Keratinocyte (primary cell): ENCODE data around the gene SIDT2. TPM values are rescaled to one million over a fixed set of nuclear protein-coding genes. Genes with fewer than 3 reads are reported as not detected.
A peak's percentile ranks its signal among the peaks of the same experiment; 100 is the strongest.

Experiments used
- DNase-seq: peaks from one replicate; pipeline ENCODE4 v3.0.0-alpha.2; 2011; ENCODE audit warnings: low read depth, missing footprints, low spot score
- FAIRE-seq: peaks from 2 replicates; lab custom pipeline; 2011; peaks lifted over from hg19 to GRCh38; lab: Jason Lieb, UNC
- H2AFZ ChIP-seq: 2 replicates; pipeline ENCODE4 v1.6.0; 2012; ENCODE audit warnings: low read length, control low read depth, inconsistent platforms; ENCODE audit not compliant: control insufficient read depth
- H3K27ac ChIP-seq: 2 replicates; pipeline ENCODE4 v1.5.1; 2011; ENCODE audit warnings: low read length; ENCODE audit not compliant: control insufficient read depth, insufficient read depth
- H3K27me3 ChIP-seq: 3 replicates; pipeline ENCODE4 v1.6.0; 2011; ENCODE audit warnings: low read length; ENCODE audit not compliant: control insufficient read depth, insufficient read depth; ENCODE audit errors: extremely low read depth
- H3K36me3 ChIP-seq, 2 experiments: 2 replicates in 1 of 2; 3 replicates in 1 of 2; pipeline ENCODE4 v1.5.1; 2011; ENCODE audit warnings: low read length in 2 of 2, mild to moderate bottlenecking in 1 of 2; ENCODE audit not compliant: control insufficient read depth in 2 of 2, insufficient read depth in 2 of 2; ENCODE audit errors: extremely low read depth in 1 of 2
- H3K4me1 ChIP-seq: 3 replicates; pipeline ENCODE4 v1.5.1; 2011; ENCODE audit warnings: low read length; ENCODE audit not compliant: control insufficient read depth, insufficient read depth; ENCODE audit errors: extremely low read depth
- H3K4me2 ChIP-seq: 3 replicates; pipeline ENCODE4 v1.6.0; 2011; ENCODE audit warnings: low read depth, low read length; ENCODE audit not compliant: control insufficient read depth, insufficient read depth; ENCODE audit errors: extremely low read depth
- H3K4me3 ChIP-seq, 3 experiments: fragments of 200-600 bp in 1 of 3; sonication (generic) in 1 of 3; 2 replicates in 2 of 3; 3 replicates in 1 of 3; pipeline ENCODE4 v1.5.1; 2011 to 2016; ENCODE audit warnings: low read length in 3 of 3, mild to moderate bottlenecking in 3 of 3, control low read depth in 2 of 3, inconsistent platforms in 1 of 3, low read depth in 1 of 3, mixed read lengths in 1 of 3, mixed run types in 1 of 3, moderate library complexity in 1 of 3; ENCODE audit not compliant: control insufficient read depth in 2 of 3, insufficient read depth in 2 of 3; ENCODE audit errors: extremely low read depth in 1 of 3
- H3K79me2 ChIP-seq: 2 replicates; pipeline ENCODE4 v1.6.0; 2012; ENCODE audit warnings: low read length; ENCODE audit not compliant: control insufficient read depth, insufficient read depth
- H3K9ac ChIP-seq: 3 replicates; pipeline ENCODE4 v1.6.0; 2011; ENCODE audit warnings: low read length; ENCODE audit not compliant: control insufficient read depth, insufficient read depth; ENCODE audit errors: extremely low read depth
- H3K9me1 ChIP-seq: 3 replicates; pipeline ENCODE4 v1.6.0; 2011; ENCODE audit warnings: low read length; ENCODE audit not compliant: control insufficient read depth, insufficient read depth; ENCODE audit errors: extremely low read depth
- H3K9me3 ChIP-seq: 2 replicates; pipeline ENCODE4 v1.5.1; 2012; ENCODE audit warnings: low read depth, low read length; ENCODE audit not compliant: control insufficient read depth
- H4K20me1 ChIP-seq: 3 replicates; pipeline ENCODE4 v1.6.0; 2011; ENCODE audit warnings: low read length; ENCODE audit not compliant: control insufficient read depth, insufficient read depth; ENCODE audit errors: extremely low read depth
- CTCF ChIP-seq, 3 experiments: IDR thresholded peaks in 1 of 3; conservative IDR thresholded peaks in 1 of 3; optimal IDR thresholded peaks in 1 of 3; 2 replicates in 2 of 3; 3 replicates in 1 of 3; pipeline versions ENCODE3 to v1.5.1; 2011; ENCODE audit warnings: low read length in 3 of 3, mild to moderate bottlenecking in 3 of 3, moderate library complexity in 2 of 3, control low read depth in 1 of 3, inconsistent platforms in 1 of 3; ENCODE audit not compliant: insufficient read depth in 2 of 3; ENCODE audit errors: extremely low read depth in 1 of 3
- EZH2 ChIP-seq: IDR thresholded peaks from one replicate; pipeline ENCODE4 v1.6.1; 2012; ENCODE audit warnings: inconsistent platforms, mild to moderate bottlenecking, low read length, moderate library complexity
- dilution Hi-C: fragments of 300-500 bp; cut with MboI; formaldehyde crosslinking; loops from one replicate; pipeline ENCODE4 v1.7.0; 2020; ENCODE audit warnings: low sequenced_read_pairs; ENCODE audit not compliant: extremely low pct_ligation_motif_present
- polyA plus RNA-seq, 5 experiments: library from polyadenylated mRNA; depleted of rRNA in 3 of 5; stranded (reverse) in 3 of 5; stranded (forward) in 1 of 5; unstranded in 1 of 5; fragments of >200 nt; gene quantifications; 1 replicate in 1 of 5; 2 replicates in 3 of 5; 3 replicates in 1 of 5; pipeline versions ENCODE4 v1.2.1 to v1.2.3, GENCODE V29; 2011 to 2012; ENCODE audit warnings: missing spikeins in 2 of 5, low read depth in 1 of 5, low replicate concordance in 1 of 5

The SIDT2 gene
- polyA plus RNA-seq, 1 donor (not counting 4 experiments of a cell fraction or from before 2014, with no cell fraction given) = 9.8 TPM

- H3K4me2 ChIP-seq = no peak overlapping the region
- peak; percentile 13 for FAIRE-seq
- H3K9me3 ChIP-seq = no peaks in the 10 kb centered on the region
- dilution Hi-C loops = no loop called here
- peaks cover 3% of the 10 kb centered on the region for H4K20me1 ChIP-seq
- TF ChIP-seq EZH2 (no peak), CTCF (optimal IDR thresholded peaks at IDR 0.05 in 1 of 3, IDR thresholded peaks at IDR 0.05 in 1 of 3, conservative IDR thresholded peaks at IDR 0.05 in 1 of 3; ENCODE audit: extremely low read depth in 1 of 3, insufficient read depth in 2 of 3, low read length in 3 of 3) (no peak)
- H3K27me3 ChIP-seq = no peaks in the 10 kb centered on the region
- no peaks in the 10 kb centered on the region for H3K4me1 ChIP-seq
- H3K79me2 ChIP-seq = peaks cover 62% of the 10 kb centered on the region
- H3K9ac ChIP-seq = no peak overlapping the region
- no peak overlapping the region for H3K27ac ChIP-seq
- H3K4me3 ChIP-seq = no peak overlapping the region
- no peak overlapping the region for H2AFZ ChIP-seq
- H3K36me3 ChIP-seq = peaks cover 16 to 18% of the 10 kb centered on the region in 2 experiments
- H3K9me1 ChIP-seq = no peaks in the 10 kb centered on the region
- DNase-seq = no peak
Measured at GRCh38 chr11:117159892-117160291, 18.7 kb upstream of the SIDT2 start.

GRCh38 chr11:117160826-117161225 lies 17.7 kb upstream of the SIDT2 start:
- Histone ChIP-seq H4K20me1 (peaks cover 3% of the 10 kb centered on the region), H3K4me2 (no peak overlapping the region), H3K9me3 (no peaks in the 10 kb centered on the region), H3K4me3 (no peak overlapping the region), H3K9me1 (no peaks in the 10 kb centered on the region), H3K9ac (no peak overlapping the region), H3K27me3 (no peaks in the 10 kb centered on the region), H3K36me3 (peaks cover 18 to 20% of the 10 kb centered on the region in 2 experiments), H3K79me2 (peaks cover 55% of the 10 kb centered on the region), H3K27ac (no peak overlapping the region), H2AFZ (no peak overlapping the region), H3K4me1 (no peaks in the 10 kb centered on the region)
- TF ChIP-seq EZH2 (no peak), CTCF (optimal IDR thresholded peaks at IDR 0.05 in 1 of 3, IDR thresholded peaks at IDR 0.05 in 1 of 3, conservative IDR thresholded peaks at IDR 0.05 in 1 of 3; ENCODE audit: extremely low read depth in 1 of 3, insufficient read depth in 2 of 3, low read length in 3 of 3) (no peak)
- no peak for FAIRE-seq
- dilution Hi-C loops = no loop called here
- no peak for DNase-seq
